Nephron progenitor cell (in vitro differentiated cells): Measurements from ENCODE around the gene KCNH1.

Source experiments
- DNase-seq: peaks from one replicate; pipeline ENCODE4 v3.0.0; 2021
- H3K27ac Mint-ChIP-seq: 2 replicates; pipeline ENCODE4 v1.8.0; 2021; ENCODE audit warnings: mild to moderate bottlenecking, moderate library complexity, mixed read lengths
- H3K27me3 Mint-ChIP-seq: 2 replicates; pipeline ENCODE4 v1.8.0; 2021; ENCODE audit warnings: mild to moderate bottlenecking, low read depth, mixed read lengths; ENCODE audit not compliant: poor library complexity
- H3K36me3 Mint-ChIP-seq: 2 replicates; pipeline ENCODE4 v1.8.0; 2021; ENCODE audit warnings: low read depth, mixed read lengths
- H3K4me1 Mint-ChIP-seq: 2 replicates; pipeline ENCODE4 v1.8.0; 2021; ENCODE audit warnings: mixed read lengths
- H3K4me3 Mint-ChIP-seq: 2 replicates; pipeline ENCODE4 v1.8.0; 2021; ENCODE audit warnings: mild to moderate bottlenecking, moderate library complexity, mixed read lengths
- H3K9me3 Mint-ChIP-seq: 2 replicates; pipeline ENCODE4 v1.8.0; 2021; ENCODE audit warnings: mild to moderate bottlenecking, moderate library complexity, mixed read lengths
- TF ChIP-seq, protein P1 (sequence below): fragments of 200-600 bp; sonication (generic); IDR thresholded peaks from 2 replicates; pipeline ENCODE4 v1.5.0; 2021; ENCODE audit warnings: antibody characterized with exemption

KCNH1 gene

DNA sequence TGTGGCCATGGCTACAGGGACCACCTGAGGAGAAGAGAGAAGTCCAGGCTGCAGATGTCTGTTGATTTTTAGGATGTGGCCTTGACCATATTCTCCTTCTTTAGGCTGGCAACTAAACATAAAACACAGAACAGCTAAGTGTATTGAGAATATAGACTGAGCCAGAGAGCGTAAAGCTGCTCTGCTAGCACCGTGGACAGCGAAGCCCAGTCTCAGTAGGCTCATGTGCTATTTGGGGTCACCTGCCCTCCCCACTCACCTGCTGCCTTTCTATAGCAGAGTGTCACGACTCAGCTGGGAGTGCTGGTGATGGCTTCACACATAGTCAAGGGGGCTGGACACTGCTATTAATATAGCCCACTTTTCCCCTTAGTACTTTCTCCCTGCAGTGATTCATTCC, 278.5 kb downstream of the KCNH1 start:
- H3K27ac Mint-ChIP-seq: no peak overlapping the region
- TF ChIP-seq, protein P1, sequence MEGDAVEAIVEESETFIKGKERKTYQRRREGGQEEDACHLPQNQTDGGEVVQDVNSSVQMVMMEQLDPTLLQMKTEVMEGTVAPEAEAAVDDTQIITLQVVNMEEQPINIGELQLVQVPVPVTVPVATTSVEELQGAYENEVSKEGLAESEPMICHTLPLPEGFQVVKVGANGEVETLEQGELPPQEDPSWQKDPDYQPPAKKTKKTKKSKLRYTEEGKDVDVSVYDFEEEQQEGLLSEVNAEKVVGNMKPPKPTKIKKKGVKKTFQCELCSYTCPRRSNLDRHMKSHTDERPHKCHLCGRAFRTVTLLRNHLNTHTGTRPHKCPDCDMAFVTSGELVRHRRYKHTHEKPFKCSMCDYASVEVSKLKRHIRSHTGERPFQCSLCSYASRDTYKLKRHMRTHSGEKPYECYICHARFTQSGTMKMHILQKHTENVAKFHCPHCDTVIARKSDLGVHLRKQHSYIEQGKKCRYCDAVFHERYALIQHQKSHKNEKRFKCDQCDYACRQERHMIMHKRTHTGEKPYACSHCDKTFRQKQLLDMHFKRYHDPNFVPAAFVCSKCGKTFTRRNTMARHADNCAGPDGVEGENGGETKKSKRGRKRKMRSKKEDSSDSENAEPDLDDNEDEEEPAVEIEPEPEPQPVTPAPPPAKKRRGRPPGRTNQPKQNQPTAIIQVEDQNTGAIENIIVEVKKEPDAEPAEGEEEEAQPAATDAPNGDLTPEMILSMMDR: no peak
- peaks cover 6% of the 10 kb centered on the region for H3K27me3 Mint-ChIP-seq
- no peaks in the 10 kb centered on the region for H3K36me3 Mint-ChIP-seq
- no peaks in the 10 kb centered on the region for H3K4me1 Mint-ChIP-seq
- no peaks in the 10 kb centered on the region for H3K9me3 Mint-ChIP-seq
- no peak overlapping the region for H3K4me3 Mint-ChIP-seq
- no peak for DNase-seq

DNA sequence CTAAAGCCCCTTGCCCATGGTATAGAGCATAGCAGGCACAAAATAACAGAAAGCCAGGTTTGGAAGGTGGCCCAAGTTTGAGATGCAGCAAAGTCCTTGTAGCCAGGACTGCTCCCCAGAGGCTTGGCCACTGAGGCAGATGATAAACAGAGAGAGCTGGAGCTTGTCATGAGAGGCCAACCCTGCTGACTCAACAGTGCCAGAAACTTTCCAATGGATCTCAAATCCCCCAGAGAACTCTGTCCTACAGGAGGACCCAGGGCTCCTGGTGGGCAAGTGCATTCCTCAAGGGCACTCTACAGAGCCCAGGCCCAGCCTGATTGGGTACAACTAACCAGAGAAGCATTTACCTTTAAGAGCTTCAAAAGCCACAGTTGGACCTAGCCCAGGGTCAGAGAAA, 280.7 kb downstream of the KCNH1 start:
- Mint-ChIP-seq H3K4me3 (no peak overlapping the region), H3K4me1 (no peaks in the 10 kb centered on the region), H3K9me3 (no peaks in the 10 kb centered on the region), H3K27me3 (peaks cover 6% of the 10 kb centered on the region), H3K36me3 (no peaks in the 10 kb centered on the region), H3K27ac (no peak overlapping the region)
- TF ChIP-seq, protein P1: no peak
- DNase-seq: no peak

GRCh38 chr1:210850556-210850955, 283.4 kb downstream of the KCNH1 start:
- no peaks in the 10 kb centered on the region for H3K4me1 Mint-ChIP-seq
- no peak overlapping the region for H3K27ac Mint-ChIP-seq
- no peaks in the 10 kb centered on the region for H3K36me3 Mint-ChIP-seq
- H3K4me3 Mint-ChIP-seq: no peak overlapping the region
- peaks cover 4% of the 10 kb centered on the region for H3K27me3 Mint-ChIP-seq
- DNase-seq: no peak
- H3K9me3 Mint-ChIP-seq: peaks cover 3% of the 10 kb centered on the region
- TF ChIP-seq, protein P1: no peak

DNA sequence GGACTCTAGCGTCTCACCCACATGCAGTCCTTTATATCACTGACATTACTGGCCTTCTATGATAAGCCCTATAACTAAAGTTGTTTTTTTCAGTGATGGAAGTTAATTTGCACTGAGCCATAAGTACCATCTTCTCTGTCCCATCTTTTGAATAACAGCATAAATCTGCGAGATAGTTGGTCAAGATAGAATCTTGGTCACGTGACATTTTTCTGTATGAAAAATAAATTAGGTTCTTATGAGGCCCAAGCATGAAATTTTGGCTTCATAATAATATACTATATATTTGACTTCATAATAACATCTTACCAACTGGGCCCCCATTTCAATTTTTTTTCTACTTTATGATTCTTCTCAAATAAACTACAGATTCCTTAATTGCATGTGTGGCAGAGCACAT, 285.5 kb downstream of the KCNH1 start:
- Mint-ChIP-seq H3K4me3 (no peak overlapping the region), H3K36me3 (no peaks in the 10 kb centered on the region), H3K27ac (no peak overlapping the region), H3K27me3 (no peaks in the 10 kb centered on the region), H3K4me1 (no peaks in the 10 kb centered on the region), H3K9me3 (peaks cover 8% of the 10 kb centered on the region)
- DNase-seq: no peak
- TF ChIP-seq, protein P1: no peak

DNA sequence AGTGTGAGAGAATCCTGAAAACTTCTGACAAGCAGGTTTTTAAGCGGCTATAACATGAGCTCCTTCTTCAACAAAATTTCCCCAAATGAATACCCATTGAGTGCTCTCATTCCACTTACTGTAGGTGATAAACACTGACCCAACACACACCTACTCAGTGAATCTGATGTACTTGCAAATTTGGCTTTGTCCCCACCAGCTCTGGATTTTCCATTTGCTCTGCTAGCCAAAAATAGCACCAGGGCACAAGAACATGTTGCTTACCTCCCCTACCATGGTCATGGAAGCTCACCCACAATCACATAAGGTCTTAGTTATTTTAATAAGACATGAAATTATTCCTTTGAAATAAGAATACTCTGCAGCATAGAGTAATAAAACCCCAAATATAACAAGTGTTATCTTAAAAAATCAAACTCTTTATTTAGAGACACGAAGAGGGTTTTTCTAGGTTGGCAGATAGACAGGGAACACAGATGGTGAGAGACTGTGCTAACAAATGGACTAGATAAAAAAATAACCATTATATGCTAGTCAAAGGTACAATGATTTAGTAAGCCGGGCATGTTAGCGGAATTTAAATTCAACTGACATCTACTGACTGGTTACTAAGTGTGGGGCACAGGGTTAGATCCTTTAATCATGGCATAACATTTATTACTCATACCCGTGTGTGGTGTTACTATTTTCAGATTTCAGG, 291.9 kb downstream of the KCNH1 start:
- H3K27me3 Mint-ChIP-seq: peaks cover 4% of the 10 kb centered on the region
- H3K4me1 Mint-ChIP-seq: no peaks in the 10 kb centered on the region
- no peak for DNase-seq
- peaks cover 26% of the 10 kb centered on the region for H3K9me3 Mint-ChIP-seq
- no peak overlapping the region for H3K27ac Mint-ChIP-seq
- H3K4me3 Mint-ChIP-seq: no peak overlapping the region
- TF ChIP-seq, protein P1: no peak
- no peaks in the 10 kb centered on the region for H3K36me3 Mint-ChIP-seq
